ENCODE data around the gene S100A13.
A peak's percentile ranks its signal among the peaks of the same experiment; 100 is the strongest.

The S100A13 gene

DNA sequence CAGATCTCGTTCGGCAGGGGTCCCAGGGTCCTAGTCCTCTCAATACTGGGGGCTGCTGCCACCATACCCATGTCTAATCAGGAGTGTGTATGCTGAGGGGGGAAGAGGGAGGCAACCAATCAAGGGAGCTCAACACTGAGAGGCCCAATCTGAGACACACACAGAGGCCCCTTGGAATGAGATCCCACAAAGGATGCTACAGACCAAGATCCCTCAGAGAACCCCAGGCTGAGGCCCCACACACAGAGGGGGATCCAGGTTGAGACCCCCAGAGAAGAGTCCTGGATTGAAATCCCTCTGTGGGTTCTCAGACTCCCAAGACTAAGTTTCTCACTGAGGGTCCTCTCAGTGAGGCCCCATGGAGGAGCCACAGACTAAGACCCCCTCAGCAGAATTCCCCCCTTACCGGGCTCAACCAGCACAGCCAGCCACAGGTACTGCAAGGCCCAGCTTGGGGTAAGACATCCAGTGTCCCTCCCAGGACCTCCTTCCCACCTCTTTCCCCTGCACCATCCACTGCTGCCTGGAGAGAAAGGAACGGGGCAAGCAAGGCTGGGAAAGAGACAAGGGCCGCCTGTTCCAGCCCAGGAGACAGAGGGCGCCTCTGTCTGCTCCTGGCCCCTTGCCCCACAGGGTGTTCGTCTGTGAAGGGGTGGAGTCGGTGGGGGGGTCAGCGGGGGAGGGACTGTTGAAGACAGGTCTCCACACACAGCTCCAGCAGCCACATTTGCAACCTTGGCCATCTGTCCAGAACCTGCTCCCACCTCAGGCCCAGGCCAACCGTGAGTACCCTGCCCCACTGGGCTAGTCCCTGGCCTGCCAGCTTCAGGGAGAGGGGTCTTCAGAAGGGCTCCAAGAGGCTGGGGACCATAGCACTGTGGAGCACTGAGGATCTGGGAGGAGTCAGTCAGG, 666 bp upstream of the S100A13 start, which contains the start of gene S100A1:
S100A1 (plus strand) TSS at position 720 of the 912 bp plus-strand sequence. CDS start 2,088 bp downstream, outside the sequence.
- no peak for DNase-seq (ENCODE audit: low read depth in 2 of 2)

DNA sequence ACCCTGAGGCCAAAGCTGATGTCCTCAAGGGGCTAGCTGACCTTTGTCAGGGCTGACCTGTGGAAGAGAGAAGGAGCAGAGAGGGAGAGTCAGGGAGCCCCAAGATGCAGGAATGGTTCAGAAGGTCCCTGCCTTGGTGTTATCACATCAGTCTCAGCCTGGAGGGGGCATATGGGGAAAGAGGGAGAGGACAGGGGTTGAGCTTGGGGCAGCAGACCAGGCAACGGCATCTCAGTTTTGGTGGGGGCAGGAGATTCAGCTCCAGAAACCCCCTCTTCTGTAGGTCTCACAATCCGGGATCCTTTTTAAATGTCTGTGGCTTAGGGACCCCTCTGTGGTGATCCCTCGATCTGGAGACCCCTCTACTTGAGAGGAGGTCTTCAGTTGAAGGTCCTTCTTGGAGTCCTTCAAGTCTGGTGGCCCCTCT, 815 bp downstream of the S100A13 start:
- no peak for DNase-seq (ENCODE audit: low read depth in 2 of 2)

GRCh38 chr1:153624965-153625611, 2.2 kb downstream of the S100A13 start:
- no peak for DNase-seq (ENCODE audit: low read depth in 2 of 2)

DNA sequence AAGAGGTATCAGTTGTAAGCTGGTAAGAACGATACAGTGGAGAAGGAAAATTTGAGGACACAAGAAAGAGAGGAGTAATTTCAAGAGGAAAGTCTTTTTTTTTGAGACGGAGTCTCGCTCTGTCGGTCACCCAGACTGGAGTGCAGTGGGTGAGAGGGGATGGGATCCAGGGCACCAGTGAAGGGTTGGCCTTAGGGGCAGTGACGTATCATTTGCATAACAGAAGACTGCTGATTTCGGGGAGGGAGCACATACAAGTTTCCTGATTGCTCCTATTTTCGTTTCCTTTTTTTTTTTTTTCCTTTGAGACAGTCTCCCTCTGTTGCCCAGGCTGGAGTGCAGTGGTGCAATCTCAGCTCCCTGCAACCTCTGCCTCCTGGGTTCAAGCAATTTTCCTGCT, 4.2 kb downstream of the S100A13 start:
- DNase-seq (ENCODE audit: low read depth in 2 of 2), result no peak

DNA sequence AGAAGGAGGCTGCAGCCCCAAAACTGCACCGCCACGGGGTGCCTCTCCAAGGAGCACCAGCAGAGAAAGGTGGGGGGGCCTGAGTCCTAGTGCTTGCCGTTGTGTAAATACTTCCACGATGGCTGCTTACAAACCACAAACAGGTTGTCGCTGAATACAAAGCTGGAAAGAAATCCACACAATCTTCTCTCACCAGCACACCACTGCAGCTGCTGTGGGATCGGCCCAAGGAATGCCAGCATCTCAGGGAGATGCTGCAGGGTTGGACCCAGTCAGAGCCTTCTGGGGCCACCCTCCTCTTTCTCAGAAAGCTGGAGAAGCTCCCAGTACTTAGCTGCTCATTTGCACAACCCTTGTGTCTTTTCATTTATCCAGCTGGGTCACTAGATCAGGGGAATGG, 8.1 kb downstream of the S100A13 start:
- DNase-seq (ENCODE audit: low read depth in 2 of 2), result no peak

DNA sequence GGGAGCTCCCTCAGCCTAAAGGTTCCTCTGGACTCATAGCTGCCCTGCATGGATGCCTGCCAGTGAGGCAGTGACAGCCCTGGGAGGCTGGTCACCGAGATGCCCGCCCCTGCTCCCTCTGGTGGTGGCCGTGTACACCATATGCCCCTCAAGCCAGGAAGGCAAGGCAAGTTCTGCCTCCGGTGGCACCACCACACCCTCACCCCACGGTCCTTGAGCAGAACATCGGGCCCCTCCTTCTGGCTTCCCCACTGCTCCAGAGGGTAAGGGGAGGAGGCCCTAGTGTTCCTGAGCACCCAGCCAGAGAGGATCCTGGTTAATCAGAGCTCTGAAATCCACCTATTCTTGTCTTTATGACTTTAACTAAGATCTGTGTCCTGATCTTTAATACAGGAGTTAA, 9.6 kb downstream of the S100A13 start:
- DNase-seq (ENCODE audit: low read depth in 2 of 2), result peak in 1 of 2 donors; percentile 64

DNA sequence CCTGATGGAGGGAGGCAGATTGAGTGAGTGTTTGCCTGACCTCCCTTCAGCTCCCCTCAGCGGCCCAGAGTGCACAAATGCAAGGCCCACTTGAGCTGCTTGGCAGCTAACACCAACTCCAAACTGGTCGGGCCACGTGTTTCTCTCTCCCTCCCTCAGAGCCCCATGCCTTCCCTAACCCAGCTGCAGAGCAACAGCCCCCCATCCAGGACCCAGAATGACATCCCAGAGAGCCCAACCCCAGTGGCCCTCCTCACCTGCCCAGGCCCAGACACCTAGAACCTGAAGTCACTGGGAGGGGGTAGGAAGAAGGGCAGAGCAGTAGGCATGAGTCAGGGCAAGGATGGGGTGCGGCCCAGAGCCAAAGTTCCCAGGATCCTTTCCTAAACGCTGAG, 10.4 kb downstream of the S100A13 start:
- DNase-seq (ENCODE audit: low read depth in 2 of 2), result no peak

- no peak for DNase-seq (ENCODE audit: low read depth in 2 of 2)
Measured at GRCh38 chr1:153616144-153616916, 11.0 kb downstream of the S100A13 start, which contains the start of gene S100A14. Gene S100A14 (minus strand): TSS chr1:153616325. CDS start chr1:153615858, 467 bp downstream.

DNA sequence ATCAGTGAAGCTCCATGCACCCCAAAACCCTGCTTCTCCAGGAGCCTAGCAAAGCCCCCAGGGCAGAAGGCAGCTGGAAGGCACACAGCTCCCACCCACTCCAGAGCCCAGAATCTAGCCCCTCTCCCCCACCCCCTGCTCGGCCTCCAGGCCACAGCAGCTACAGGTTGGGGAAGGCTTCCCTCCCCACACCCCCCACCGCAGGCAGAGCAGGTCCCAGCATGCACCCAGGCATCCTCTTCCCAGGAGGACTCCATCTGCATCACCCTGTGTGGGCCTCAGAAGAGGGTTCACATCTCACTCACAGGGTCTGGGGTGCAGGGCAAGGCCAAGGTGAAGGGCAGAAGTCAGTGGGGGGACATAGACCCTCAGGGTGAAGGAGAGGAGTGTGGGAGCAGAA, 11.9 kb downstream of the S100A13 start:
- no peak for DNase-seq (ENCODE audit: low read depth in 2 of 2)

- no peak for DNase-seq (ENCODE audit: low read depth in 2 of 2)
Measured at GRCh38 chr1:153614906-153615305, 12.4 kb downstream of the S100A13 start.

GRCh38 chr1:153614189-153614900, 13.0 kb downstream of the S100A13 start:
- DNase-seq (ENCODE audit: low read depth in 2 of 2), result no peak

DNA sequence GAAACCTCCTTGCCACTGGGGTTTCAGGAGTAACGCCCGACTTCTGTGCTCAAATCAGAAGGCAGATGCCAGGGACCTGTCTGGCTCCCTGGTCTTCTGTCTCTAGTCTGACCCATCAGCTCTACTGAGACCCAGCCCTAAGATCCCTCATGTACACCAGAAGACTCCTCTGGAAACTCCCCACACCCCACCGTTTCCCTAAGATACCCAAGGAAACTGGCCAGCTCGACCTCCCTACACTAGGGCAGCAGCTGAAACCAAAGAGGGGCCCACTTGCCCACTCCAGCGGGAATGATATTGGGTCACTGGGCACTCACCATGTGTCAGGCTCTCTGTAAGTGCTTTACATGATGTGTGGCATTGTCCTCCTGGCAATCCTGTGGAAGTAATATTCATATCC, 13.9 kb downstream of the S100A13 start:
- DNase-seq (ENCODE audit: low read depth in 2 of 2), result no peak

DNA sequence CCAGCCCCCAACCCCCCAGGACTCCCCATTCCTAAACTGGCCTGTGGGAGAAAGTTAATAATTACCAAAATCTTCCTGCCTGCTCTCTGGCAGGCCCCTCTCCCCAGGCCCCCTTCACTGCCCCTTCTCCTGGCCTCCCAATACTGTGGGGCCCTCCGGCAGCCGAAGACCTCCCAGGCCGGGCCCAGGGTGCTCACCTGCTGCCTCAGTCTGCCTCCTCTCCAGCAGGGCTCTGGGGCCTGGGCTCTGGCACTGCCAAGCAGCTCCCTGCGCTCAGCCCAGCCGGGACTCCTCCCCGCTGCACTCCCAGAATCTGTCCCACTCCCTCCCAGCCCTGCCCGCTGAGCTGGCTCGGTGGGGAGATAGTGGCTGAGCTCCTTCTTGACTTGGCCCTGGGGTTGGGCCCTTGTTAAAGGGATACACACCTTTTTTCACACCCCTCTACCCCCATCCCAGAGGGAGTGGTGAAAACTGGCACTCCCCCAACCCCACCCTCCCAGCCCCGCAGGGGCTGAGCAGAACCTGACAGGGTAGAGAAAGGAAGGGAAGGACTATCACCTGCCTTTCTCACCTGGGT, 14.5 kb downstream of the S100A13 start, which contains the start of gene S100A16:
S100A16 (minus strand) TSS at position 383 of the 577 bp plus-strand sequence. CDS start 4,986 bp downstream, outside the sequence.
- DNase-seq (ENCODE audit: low read depth in 2 of 2), result no peak

DNA sequence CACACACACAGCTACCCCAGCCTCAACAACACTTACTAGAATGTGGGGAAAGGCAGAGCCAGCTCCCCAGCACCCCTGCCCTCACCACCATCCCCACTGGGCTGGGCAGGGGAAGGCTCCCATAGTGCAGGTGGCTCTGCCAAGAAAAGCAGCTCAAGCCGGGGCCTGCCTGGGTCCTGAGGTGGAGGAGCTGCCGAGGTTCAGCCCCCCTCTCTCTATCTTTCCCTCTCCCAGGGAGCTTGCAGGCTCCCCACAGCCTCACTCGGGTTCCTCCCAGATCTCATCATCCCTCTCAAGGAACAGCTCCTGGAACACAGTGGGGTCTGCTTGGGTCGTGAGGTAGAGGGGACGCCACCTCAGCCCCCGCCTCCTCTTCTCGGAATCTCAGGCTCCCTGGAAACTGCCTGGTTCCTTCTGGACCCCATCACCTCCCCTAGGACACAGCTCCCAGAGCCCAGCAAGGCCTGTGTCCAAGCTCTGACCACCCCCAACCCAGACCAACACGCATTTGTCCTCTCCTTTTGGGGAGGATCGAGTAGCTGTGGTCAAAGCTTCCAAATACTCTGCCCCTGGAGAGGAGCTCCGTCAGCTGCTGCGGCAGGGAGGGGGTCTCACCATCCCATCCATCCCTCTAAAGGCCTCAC, 15.1 kb downstream of the S100A13 start:
- DNase-seq (ENCODE audit: low read depth in 2 of 2), result no peak

DNA sequence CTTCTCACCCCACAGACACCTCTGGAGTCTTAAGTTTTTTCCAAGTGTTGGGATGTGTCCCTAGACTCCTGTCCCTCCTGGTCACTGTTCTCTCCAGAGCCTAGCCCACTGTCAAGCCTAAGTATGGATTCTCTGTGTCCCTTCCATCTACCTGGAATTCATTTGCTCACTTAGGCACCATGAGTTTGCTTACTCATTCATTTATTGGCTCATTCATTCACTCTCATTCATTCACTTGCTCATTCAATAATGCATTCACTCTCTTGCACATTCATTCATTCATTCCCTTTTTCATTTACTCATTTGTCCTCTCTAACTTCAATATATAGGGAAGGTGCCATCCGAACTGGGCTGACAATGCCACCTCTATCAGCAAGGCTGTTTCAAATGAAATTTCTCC, 15.9 kb downstream of the S100A13 start:
- no peak for DNase-seq (ENCODE audit: low read depth in 2 of 2)

GRCh38 chr1:153610811-153611301, 16.4 kb downstream of the S100A13 start:
- no peak for DNase-seq (ENCODE audit: low read depth in 2 of 2)

GRCh38 chr1:153610334-153610733, 17.0 kb downstream of the S100A13 start:
- DNase-seq (ENCODE audit: low read depth in 2 of 2), result no peak

DNA sequence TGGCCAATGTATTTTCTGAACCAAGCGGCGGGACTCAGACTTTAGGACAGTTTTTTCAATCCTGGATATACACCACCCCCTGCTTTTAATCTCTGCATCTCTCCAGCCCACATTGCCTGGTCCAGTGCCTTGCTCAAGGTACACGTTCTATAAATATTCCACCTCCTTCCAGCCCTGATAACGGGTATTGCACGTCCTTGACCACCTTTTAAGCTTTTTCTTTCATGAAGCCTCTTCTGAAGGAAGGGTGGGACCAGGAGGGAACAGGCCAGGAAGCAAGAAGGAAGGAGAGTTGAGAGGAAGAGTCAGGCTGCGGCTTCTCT, 17.8 kb downstream of the S100A13 start:
- no peak for DNase-seq (ENCODE audit: low read depth in 2 of 2)

DNA sequence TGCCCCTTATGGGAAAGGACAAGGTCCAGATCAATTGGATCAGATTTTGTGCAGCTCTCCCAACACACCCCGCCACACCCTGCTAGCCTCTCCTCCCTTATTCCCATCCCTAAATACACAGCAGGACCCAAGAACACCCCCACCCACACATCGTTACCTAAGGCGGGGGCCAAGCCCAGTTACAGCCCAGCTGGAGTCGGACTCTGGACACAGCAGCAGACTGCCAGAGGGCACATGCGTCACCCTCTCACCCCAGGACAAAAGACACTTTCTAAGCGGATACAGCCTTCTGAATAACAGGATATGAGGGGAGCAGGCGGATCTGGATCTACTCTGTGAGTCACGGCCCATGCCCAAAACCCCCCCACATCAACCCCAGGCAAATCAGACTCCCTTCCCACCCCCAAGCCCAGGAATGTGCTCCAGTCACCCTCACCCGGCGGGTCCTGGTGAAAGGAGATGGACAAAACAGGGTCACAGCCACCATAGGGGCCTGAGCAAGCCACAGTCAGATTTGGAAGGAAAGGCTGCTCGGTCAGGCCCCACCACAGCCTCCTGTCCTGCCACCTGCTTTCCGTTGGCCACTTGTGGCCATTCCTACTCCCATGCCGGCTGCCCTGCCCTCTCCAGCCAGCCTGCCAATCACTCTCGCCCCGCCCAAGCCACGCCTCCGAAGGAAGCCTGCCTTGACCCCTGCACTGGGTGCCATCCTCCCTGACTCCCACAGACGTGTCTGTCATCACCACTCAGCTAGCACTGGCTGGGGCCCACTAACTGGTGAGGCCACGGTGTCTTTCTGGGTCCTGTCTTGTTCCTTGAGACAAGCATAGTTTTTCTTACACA, 18.3 kb downstream of the S100A13 start:
- no peak for DNase-seq (ENCODE audit: low read depth in 2 of 2)
